ENCODE results near the gene BTG1.

BTG1 gene

GRCh38 chr12:92128612-92129011, 17.0 kb downstream of the BTG1 start:
- Histone ChIP-seq H3K4me1 (ENCODE audit: control extremely low read depth in 1 of 4, control insufficient read depth in 4 of 4, insufficient read depth in 4 of 4, low read length in 3 of 4) (peaks cover 0 to 23% (median 16%) of the 10 kb centered on the region in 4 experiments), H3K9me3 (ENCODE audit: control extremely low read depth in 1 of 5, control insufficient read depth in 4 of 5, insufficient read depth in 2 of 5, low read depth in 1 of 5, low read length in 4 of 5) (peaks cover 0 to 1% (median 0%) of the 10 kb centered on the region in 5 experiments), H3K27ac (ENCODE audit: insufficient read depth in 1 of 2, low read depth in 1 of 2, low read length in 2 of 2, poor library complexity in 1 of 2, severe bottlenecking in 2 of 2) (no peak overlapping the region), H3K36me3 (ENCODE audit: control insufficient read depth in 4 of 4, insufficient read depth in 4 of 4, low read length in 3 of 4) (peaks cover 0 to 5% (median 0%) of the 10 kb centered on the region in 4 experiments), H3K27me3 (replicated peaks in 2 of 5; ENCODE audit: control insufficient read depth in 4 of 5, insufficient read depth in 5 of 5, low read length in 4 of 5) (no peaks in the 10 kb centered on the region), H3K4me3 (ENCODE audit: control insufficient read depth in 1 of 7, extremely low read depth in 1 of 7, insufficient read depth in 4 of 7, low read depth in 2 of 7, low read length in 6 of 7) (no peak overlapping the region)
- POLR2A ChIA-PET: no interaction called here
- 100% methylated on average over 1 of the region's 1 CpG for WGBS (ENCODE audit: insufficient coverage)
- no peak for DNase-seq
- CTCF ChIA-PET: no interaction called here

- H3K27me3 ChIP-seq (replicated peaks in 2 of 5; ENCODE audit: control insufficient read depth in 4 of 5, insufficient read depth in 5 of 5, low read length in 4 of 5): no peaks in the 10 kb centered on the region
- ChIA-PET CTCF (interaction anchor here (1.7 kb wide), 1 partner anchor 12 kb away, joined by 7 read pairs; no protein-coding TSS in a partner anchor), POLR2A (interaction anchor here (0.7 kb wide), 1 partner anchor 174 kb away, joined by 6 read pairs; no protein-coding TSS in a partner anchor)
- peaks cover 0 to 15% (median 5%) of the 10 kb centered on the region in 4 experiments for H3K4me1 ChIP-seq (ENCODE audit: control extremely low read depth in 1 of 4, control insufficient read depth in 4 of 4, insufficient read depth in 4 of 4, low read length in 3 of 4)
- H3K27ac ChIP-seq (ENCODE audit: insufficient read depth in 1 of 2, low read depth in 1 of 2, low read length in 2 of 2, poor library complexity in 1 of 2, severe bottlenecking in 2 of 2): no peak overlapping the region
- H3K9me3 ChIP-seq (ENCODE audit: control extremely low read depth in 1 of 5, control insufficient read depth in 4 of 5, insufficient read depth in 2 of 5, low read depth in 1 of 5, low read length in 4 of 5): peaks cover 0 to 15% (median 4%) of the 10 kb centered on the region in 5 experiments
- H3K36me3 ChIP-seq (ENCODE audit: control insufficient read depth in 4 of 4, insufficient read depth in 4 of 4, low read length in 3 of 4): peaks cover 0 to 5% (median 0%) of the 10 kb centered on the region in 4 experiments
- H3K4me3 ChIP-seq (ENCODE audit: control insufficient read depth in 1 of 7, extremely low read depth in 1 of 7, insufficient read depth in 4 of 7, low read depth in 2 of 7, low read length in 6 of 7): no peak overlapping the region
- WGBS (ENCODE audit: insufficient coverage): 57% methylated on average over 3 of the region's 6 CpGs
- no peak for DNase-seq
Observed at GRCh38 chr12:92124689-92125029, 21.0 kb downstream of the BTG1 start.

- DNase-seq: peak in 2 of 3 donors; percentile 53 to 60
- Histone ChIP-seq H3K9me3 (ENCODE audit: control extremely low read depth in 1 of 5, control insufficient read depth in 4 of 5, insufficient read depth in 2 of 5, low read depth in 1 of 5, low read length in 4 of 5) (peaks cover 0 to 15% (median 4%) of the 10 kb centered on the region in 5 experiments), H3K4me3 (ENCODE audit: control insufficient read depth in 1 of 7, extremely low read depth in 1 of 7, insufficient read depth in 4 of 7, low read depth in 2 of 7, low read length in 6 of 7) (no peak overlapping the region), H3K27ac (ENCODE audit: insufficient read depth in 1 of 2, low read depth in 1 of 2, low read length in 2 of 2, poor library complexity in 1 of 2, severe bottlenecking in 2 of 2) (no peak overlapping the region), H3K27me3 (replicated peaks in 2 of 5; ENCODE audit: control insufficient read depth in 4 of 5, insufficient read depth in 5 of 5, low read length in 4 of 5) (no peaks in the 10 kb centered on the region), H3K36me3 (ENCODE audit: control insufficient read depth in 4 of 4, insufficient read depth in 4 of 4, low read length in 3 of 4) (peaks cover 0 to 3% (median 0%) of the 10 kb centered on the region in 4 experiments), H3K4me1 (ENCODE audit: control extremely low read depth in 1 of 4, control insufficient read depth in 4 of 4, insufficient read depth in 4 of 4, low read length in 3 of 4) (peaks cover 0 to 15% (median 5%) of the 10 kb centered on the region in 4 experiments)
- ChIA-PET POLR2A (interaction anchor here (0.6 to 0.7 kb wide), 2 partner anchors 173 to 935 kb away, joined by 3 to 6 read pairs; no protein-coding TSS in a partner anchor), CTCF (interaction anchor here (0.6 to 1.7 kb wide), 3 partner anchors 13 to 989 kb away, joined by 3 to 7 read pairs (median 3); no protein-coding TSS in a partner anchor)
- WGBS (ENCODE audit: insufficient coverage): no CpG with 5 or more reads among the region's 2 CpGs
Observed at GRCh38 chr12:92123780-92124688, 21.6 kb downstream of the BTG1 start.

- Histone ChIP-seq H3K27ac (ENCODE audit: insufficient read depth in 1 of 2, low read depth in 1 of 2, low read length in 2 of 2, poor library complexity in 1 of 2, severe bottlenecking in 2 of 2) (no peak overlapping the region), H3K36me3 (ENCODE audit: control insufficient read depth in 4 of 4, insufficient read depth in 4 of 4, low read length in 3 of 4) (peaks cover 0 to 3% (median 0%) of the 10 kb centered on the region in 4 experiments), H3K4me1 (ENCODE audit: control extremely low read depth in 1 of 4, control insufficient read depth in 4 of 4, insufficient read depth in 4 of 4, low read length in 3 of 4) (peaks cover 0 to 15% (median 5%) of the 10 kb centered on the region in 4 experiments), H3K4me3 (ENCODE audit: control insufficient read depth in 1 of 7, extremely low read depth in 1 of 7, insufficient read depth in 4 of 7, low read depth in 2 of 7, low read length in 6 of 7) (no peak overlapping the region), H3K27me3 (replicated peaks in 2 of 5; ENCODE audit: control insufficient read depth in 4 of 5, insufficient read depth in 5 of 5, low read length in 4 of 5) (no peaks in the 10 kb centered on the region), H3K9me3 (ENCODE audit: control extremely low read depth in 1 of 5, control insufficient read depth in 4 of 5, insufficient read depth in 2 of 5, low read depth in 1 of 5, low read length in 4 of 5) (peaks cover 0 to 15% (median 4%) of the 10 kb centered on the region in 5 experiments)
- DNase-seq: no peak
- ChIA-PET CTCF (interaction anchor here (0.6 kb wide), 2 partner anchors 64 to 990 kb away, joined by 3 read pairs; no protein-coding TSS in a partner anchor), POLR2A (interaction anchor here (0.6 kb wide), 1 partner anchor 934 kb away, joined by 3 read pairs; no protein-coding TSS in a partner anchor)
- 94% methylated on average over 3 of the region's 4 CpGs for WGBS (ENCODE audit: insufficient coverage)
Observed at GRCh38 chr12:92122941-92123779, 22.5 kb downstream of the BTG1 start.

GRCh38 chr12:92121826-92122225, 23.8 kb downstream of the BTG1 start:
- Histone ChIP-seq H3K4me3 (ENCODE audit: control insufficient read depth in 1 of 7, extremely low read depth in 1 of 7, insufficient read depth in 4 of 7, low read depth in 2 of 7, low read length in 6 of 7) (no peak overlapping the region), H3K27ac (ENCODE audit: insufficient read depth in 1 of 2, low read depth in 1 of 2, low read length in 2 of 2, poor library complexity in 1 of 2, severe bottlenecking in 2 of 2) (no peak overlapping the region), H3K36me3 (ENCODE audit: control insufficient read depth in 4 of 4, insufficient read depth in 4 of 4, low read length in 3 of 4) (peaks cover 0 to 3% (median 0%) of the 10 kb centered on the region in 4 experiments), H3K27me3 (replicated peaks in 2 of 5; ENCODE audit: control insufficient read depth in 4 of 5, insufficient read depth in 5 of 5, low read length in 4 of 5) (no peaks in the 10 kb centered on the region), H3K9me3 (ENCODE audit: control extremely low read depth in 1 of 5, control insufficient read depth in 4 of 5, insufficient read depth in 2 of 5, low read depth in 1 of 5, low read length in 4 of 5) (peaks cover 0 to 15% (median 4%) of the 10 kb centered on the region in 5 experiments), H3K4me1 (ENCODE audit: control extremely low read depth in 1 of 4, control insufficient read depth in 4 of 4, insufficient read depth in 4 of 4, low read length in 3 of 4) (peaks cover 0 to 15% (median 5%) of the 10 kb centered on the region in 4 experiments)
- no peak for DNase-seq
- ChIA-PET POLR2A (no interaction called here), CTCF (no interaction called here)

- Histone ChIP-seq H3K27me3 (replicated peaks in 2 of 5; ENCODE audit: control insufficient read depth in 4 of 5, insufficient read depth in 5 of 5, low read length in 4 of 5) (no peaks in the 10 kb centered on the region), H3K4me1 (ENCODE audit: control extremely low read depth in 1 of 4, control insufficient read depth in 4 of 4, insufficient read depth in 4 of 4, low read length in 3 of 4) (peaks cover 0 to 5% (median 2%) of the 10 kb centered on the region in 4 experiments), H3K27ac (ENCODE audit: insufficient read depth in 1 of 2, low read depth in 1 of 2, low read length in 2 of 2, poor library complexity in 1 of 2, severe bottlenecking in 2 of 2) (no peak overlapping the region), H3K4me3 (ENCODE audit: control insufficient read depth in 1 of 7, extremely low read depth in 1 of 7, insufficient read depth in 4 of 7, low read depth in 2 of 7, low read length in 6 of 7) (no peak overlapping the region), H3K36me3 (ENCODE audit: control insufficient read depth in 4 of 4, insufficient read depth in 4 of 4, low read length in 3 of 4) (peaks cover 0 to 3% (median 0%) of the 10 kb centered on the region in 4 experiments), H3K9me3 (ENCODE audit: control extremely low read depth in 1 of 5, control insufficient read depth in 4 of 5, insufficient read depth in 2 of 5, low read depth in 1 of 5, low read length in 4 of 5) (peaks cover 0 to 15% (median 4%) of the 10 kb centered on the region in 5 experiments)
- WGBS (ENCODE audit: insufficient coverage): 100% methylated on average over 2 of the region's 2 CpGs
- ChIA-PET POLR2A (no interaction called here), CTCF (no interaction called here)
- no peak for DNase-seq
Observed at GRCh38 chr12:92118826-92119536, 26.7 kb downstream of the BTG1 start.
